Measurements from ENCODE around the gene PPIF.

The PPIF gene

GRCh38 chr10:79349072-79349491 is 1.8 kb downstream of the PPIF start:
- DNase-seq (ENCODE audit: low spot score) = no peak
- in situ Hi-C loops (cut with MboI; ENCODE audit: low pct_unique_long_range_greater_than_20kb, low sequenced_read_pairs, unreplicated experiment) = no loop called here

GRCh38 chr10:79349766-79350406 is 2.6 kb downstream of the PPIF start:
- no peak for TF ChIP-seq CTCF (IDR thresholded peaks at IDR 0.05; ENCODE audit: extremely low read depth, insufficient read depth, missing control alignments)
- DNase-seq (ENCODE audit: low spot score) = no peak
- in situ Hi-C loops (cut with MboI; ENCODE audit: low pct_unique_long_range_greater_than_20kb, low sequenced_read_pairs, unreplicated experiment) = no loop called here

More at GRCh38 chr10:79349072-79349491, 1.8 kb downstream of the PPIF start:
- no peak for TF ChIP-seq CTCF (IDR thresholded peaks at IDR 0.05; ENCODE audit: extremely low read depth, insufficient read depth, missing control alignments)

GRCh38 chr10:79350407-79351154 is 3.3 kb downstream of the PPIF start:
- in situ Hi-C loops (cut with MboI; ENCODE audit: low pct_unique_long_range_greater_than_20kb, low sequenced_read_pairs, unreplicated experiment) = no loop called here
- DNase-seq (ENCODE audit: low spot score) = no peak

GRCh38 chr10:79351332-79351731 is 4.1 kb downstream of the PPIF start:
- TF ChIP-seq CTCF (IDR thresholded peaks at IDR 0.05; ENCODE audit: extremely low read depth, insufficient read depth, missing control alignments) = no peak
- no peak for DNase-seq (ENCODE audit: low spot score)
- in situ Hi-C loops (cut with MboI; ENCODE audit: low pct_unique_long_range_greater_than_20kb, low sequenced_read_pairs, unreplicated experiment) = no loop called here

More at GRCh38 chr10:79350407-79351154, 3.3 kb downstream of the PPIF start:
- TF ChIP-seq CTCF (IDR thresholded peaks at IDR 0.05; ENCODE audit: extremely low read depth, insufficient read depth, missing control alignments) = no peak

GRCh38 chr10:79352035-79352877 is 5.0 kb downstream of the PPIF start:
- DNase-seq (ENCODE audit: low spot score) = no peak
- in situ Hi-C loops (cut with MboI; ENCODE audit: low pct_unique_long_range_greater_than_20kb, low sequenced_read_pairs, unreplicated experiment) = no loop called here
- no peak for TF ChIP-seq CTCF (IDR thresholded peaks at IDR 0.05; ENCODE audit: extremely low read depth, insufficient read depth, missing control alignments)

GRCh38 chr10:79353000-79353406 is 5.7 kb downstream of the PPIF start:
- in situ Hi-C loops (cut with MboI; ENCODE audit: low pct_unique_long_range_greater_than_20kb, low sequenced_read_pairs, unreplicated experiment) = no loop called here
- TF ChIP-seq CTCF (IDR thresholded peaks at IDR 0.05; ENCODE audit: extremely low read depth, insufficient read depth, missing control alignments) = no peak
- no peak for DNase-seq (ENCODE audit: low spot score)
